PC-3 (cell line): ENCODE results near the gene ARR3.

Experiments
- EZH2 ChIP-seq: fragments of 300-600 bp; sonication (generic); IDR thresholded peaks from one replicate; pipeline ENCODE4 v1.6.1; 2017; ENCODE audit warnings: antibody characterized with exemption, mild to moderate bottlenecking, low read length; ENCODE audit not compliant: unreplicated experiment
- EZH2phosphoT487 ChIP-seq: fragments of 300-600 bp; sonication (generic); IDR thresholded peaks from 2 replicates; pipeline ENCODE4 v1.6.1; 2018; ENCODE audit warnings: mild to moderate bottlenecking, antibody characterized with exemption, low read length, borderline replicate concordance
- TF ChIP-seq, protein P1 (sequence below): fragments of 300-600 bp; sonication (generic); conservative IDR thresholded peaks from 2 replicates; pipeline ENCODE4 v1.5.1; 2017; ENCODE audit warnings: antibody characterized with exemption, low read depth, mild to moderate bottlenecking, low read length

DNA sequence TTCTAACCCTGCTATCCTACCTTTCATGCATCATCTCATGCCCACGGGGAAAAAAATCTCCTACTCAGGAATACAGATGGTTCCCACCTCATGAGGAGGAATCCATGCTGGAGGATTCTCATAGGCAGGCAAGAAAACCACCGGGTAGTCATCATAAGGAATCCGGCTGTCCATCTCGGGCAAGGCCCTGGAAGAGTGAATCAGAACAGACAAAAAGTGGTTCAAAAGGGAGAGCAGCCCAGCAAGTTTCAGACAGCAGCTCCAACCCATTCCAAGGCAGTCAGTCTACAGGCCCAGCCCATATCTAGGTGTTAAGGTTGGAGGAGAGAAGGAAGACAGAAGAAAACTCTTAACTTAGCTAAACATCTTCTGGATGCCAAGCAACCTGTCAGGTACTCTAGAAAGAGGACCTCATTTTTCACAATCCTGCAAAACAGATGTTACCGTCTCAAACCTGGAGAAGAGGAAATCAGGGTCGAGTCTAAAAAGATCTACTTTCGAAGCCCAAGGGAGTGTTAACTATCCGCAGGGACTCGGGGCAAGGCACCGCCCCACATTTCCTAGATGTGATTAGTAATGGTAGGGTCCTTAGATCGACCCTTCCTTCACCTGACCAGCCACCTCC, 21.1 kb downstream of the ARR3 start:
- TF ChIP-seq EZH2phosphoT487 (no peak), EZH2 (no peak)
- TF ChIP-seq, protein P1, sequence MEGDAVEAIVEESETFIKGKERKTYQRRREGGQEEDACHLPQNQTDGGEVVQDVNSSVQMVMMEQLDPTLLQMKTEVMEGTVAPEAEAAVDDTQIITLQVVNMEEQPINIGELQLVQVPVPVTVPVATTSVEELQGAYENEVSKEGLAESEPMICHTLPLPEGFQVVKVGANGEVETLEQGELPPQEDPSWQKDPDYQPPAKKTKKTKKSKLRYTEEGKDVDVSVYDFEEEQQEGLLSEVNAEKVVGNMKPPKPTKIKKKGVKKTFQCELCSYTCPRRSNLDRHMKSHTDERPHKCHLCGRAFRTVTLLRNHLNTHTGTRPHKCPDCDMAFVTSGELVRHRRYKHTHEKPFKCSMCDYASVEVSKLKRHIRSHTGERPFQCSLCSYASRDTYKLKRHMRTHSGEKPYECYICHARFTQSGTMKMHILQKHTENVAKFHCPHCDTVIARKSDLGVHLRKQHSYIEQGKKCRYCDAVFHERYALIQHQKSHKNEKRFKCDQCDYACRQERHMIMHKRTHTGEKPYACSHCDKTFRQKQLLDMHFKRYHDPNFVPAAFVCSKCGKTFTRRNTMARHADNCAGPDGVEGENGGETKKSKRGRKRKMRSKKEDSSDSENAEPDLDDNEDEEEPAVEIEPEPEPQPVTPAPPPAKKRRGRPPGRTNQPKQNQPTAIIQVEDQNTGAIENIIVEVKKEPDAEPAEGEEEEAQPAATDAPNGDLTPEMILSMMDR = no peak
